T47D (cell line): Measurements from ENCODE around the gene KCNJ12.
"Not testable (repeated sequence)": the region's sequence is repeated elsewhere in the genome, so short reads cannot be mapped to it uniquely, and the experiment has no call there.

ENCODE experiments used
- DNase-seq, 2 experiments: peaks; one replicate each; pipeline versions ENCODE4 v3.0.0 to v3.0.0-alpha.2; 2011 to 2012; ENCODE audit warnings: low read depth in 1 of 2, low spot score in 1 of 2
- JUND ChIP-seq: IDR thresholded peaks from 2 replicates; pipeline ENCODE4 v1.6.1; 2012; ENCODE audit warnings: low read depth
- in situ Hi-C: cut with HindIII; loops from 2 replicates; pipeline ENCODE4 v1.10.0; 2016; ENCODE audit warnings: low sequenced_read_pairs, low pct_unique_long_range_greater_than_20kb

Gene KCNJ12

DNA sequence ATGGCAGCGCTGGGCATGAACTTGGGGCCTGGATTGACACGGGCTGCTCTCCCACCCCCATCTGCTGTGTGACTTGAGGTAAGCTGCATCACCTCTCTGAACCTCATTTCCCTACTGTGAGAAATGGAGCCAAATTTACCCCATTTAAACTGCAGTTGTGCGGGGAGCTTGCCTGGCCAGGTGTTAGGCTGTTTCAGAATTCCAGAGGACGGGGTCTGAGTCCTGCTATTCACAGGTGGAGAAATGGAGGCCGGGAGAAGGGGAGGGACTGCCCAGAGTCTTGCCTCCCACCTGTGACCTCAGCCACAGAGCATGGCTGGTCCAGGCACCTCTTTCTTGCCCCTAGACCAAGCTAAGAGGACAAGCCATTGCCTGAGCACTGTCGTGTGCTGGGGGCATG is 12.8 kb downstream of the KCNJ12 start:
- no peak for DNase-seq
- in situ Hi-C loops, result no loop called here
- no peak for TF ChIP-seq JUND

DNA sequence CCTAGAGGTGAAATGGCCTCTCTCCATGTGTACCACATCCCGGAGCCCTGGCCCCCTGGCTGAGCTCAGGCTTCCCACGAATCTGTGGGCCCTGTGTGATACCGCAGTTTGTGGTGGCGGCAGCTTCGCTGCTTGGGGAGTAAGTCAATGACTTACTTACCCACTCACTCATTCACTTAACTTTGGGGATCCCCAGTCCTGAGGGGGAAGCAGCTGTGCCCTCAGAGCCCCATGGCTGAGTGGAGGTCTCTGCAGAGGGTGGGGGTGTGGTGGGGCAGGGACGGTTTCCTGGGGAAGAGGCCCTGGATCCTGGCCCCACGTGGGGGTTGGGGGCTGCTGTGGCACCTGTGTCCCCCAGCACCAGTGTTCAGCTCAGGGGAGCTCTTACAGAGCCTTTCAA is 13.2 kb downstream of the KCNJ12 start:
- in situ Hi-C loops, result no loop called here
- no peak for TF ChIP-seq JUND
- DNase-seq, result no peak

DNA sequence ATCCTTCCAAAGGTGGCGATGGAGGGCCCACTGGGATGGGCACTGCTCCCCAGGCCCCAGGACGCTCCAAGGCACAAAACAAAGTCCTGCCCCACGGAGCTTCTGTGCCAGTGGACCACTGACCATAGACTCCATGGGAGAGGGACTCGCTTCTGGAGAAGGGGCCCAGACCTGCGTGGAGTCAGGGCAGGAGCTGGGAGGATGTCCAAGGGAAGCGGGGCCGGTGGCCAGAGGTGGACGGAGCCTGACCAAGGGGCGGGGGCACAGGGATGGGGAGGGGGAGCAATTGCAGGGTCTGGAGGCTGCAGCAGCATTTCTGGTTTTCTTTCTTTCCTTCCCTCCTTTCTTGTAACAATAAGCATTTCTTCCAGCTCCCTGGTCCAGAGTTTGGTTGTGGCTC is 14.1 kb downstream of the KCNJ12 start:
- in situ Hi-C loops, result no loop called here
- no peak for TF ChIP-seq JUND

DNA sequence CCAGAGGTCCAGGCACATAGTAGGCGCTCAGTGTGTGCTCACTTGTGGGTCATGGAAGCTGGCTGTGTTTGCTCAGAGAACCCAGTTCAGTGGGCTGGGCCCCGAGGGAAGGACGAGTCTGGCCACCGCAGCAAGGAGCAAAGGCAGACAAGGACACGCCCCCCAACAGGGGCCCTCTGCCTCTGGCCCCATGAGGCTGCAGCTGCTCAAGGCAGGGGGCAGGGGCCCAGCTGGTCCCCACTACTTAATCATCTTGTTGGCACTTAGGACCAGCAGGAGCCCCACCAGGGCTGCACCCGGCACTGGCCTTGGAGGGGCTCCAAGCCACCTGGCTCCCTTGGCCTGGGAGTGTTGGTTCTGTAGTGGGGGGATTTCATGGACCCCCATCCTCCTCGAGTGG is 16.1 kb downstream of the KCNJ12 start:
- TF ChIP-seq JUND, result no peak
- DNase-seq, result no peak
- in situ Hi-C loops, result no loop called here

More for the DNA sequence above, 14.1 kb downstream of the KCNJ12 start:
- no peak for DNase-seq

DNA sequence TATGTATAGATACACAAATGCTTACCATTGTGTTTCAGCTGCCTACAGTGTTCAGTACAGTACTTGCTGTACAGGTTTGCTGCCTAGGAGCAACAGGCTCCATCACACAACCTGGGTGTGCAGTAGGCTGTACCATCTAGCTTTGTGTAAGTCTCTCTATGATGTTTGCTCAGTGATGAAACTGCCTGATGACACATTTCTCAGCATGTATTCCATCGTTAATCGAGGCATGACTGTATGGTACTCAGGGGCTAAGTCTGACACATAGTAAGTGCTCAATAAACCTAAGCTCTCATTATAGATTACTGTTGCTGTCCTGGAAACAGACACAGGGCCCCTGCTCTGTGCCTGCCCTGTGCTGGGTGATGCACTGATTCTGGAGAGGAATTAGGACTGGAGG is 18.1 kb downstream of the KCNJ12 start:
- TF ChIP-seq JUND, result no peak
- peak in 1 of 2 experiments; percentile 44 for DNase-seq
- in situ Hi-C loops, result no loop called here

DNA sequence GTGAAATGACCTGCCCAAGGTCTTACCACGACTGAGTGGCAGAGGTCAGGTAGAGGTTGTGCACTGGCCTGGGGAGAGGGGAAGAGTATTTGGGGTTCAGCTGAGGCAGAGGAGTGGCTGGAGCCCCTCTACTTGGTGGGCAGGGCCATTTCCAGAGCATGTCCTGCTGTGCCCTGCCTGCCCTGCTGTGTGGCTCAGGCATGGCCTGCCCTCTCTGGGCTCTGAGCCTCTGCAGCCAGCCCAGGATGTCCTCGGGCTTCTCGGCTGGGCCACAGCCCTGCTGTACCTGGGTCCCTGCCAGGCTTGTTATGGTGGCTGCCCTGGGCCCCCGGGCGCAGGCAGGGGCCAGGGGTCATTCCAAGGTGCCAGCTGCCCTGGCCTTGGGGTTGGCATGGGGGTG is 19.6 kb downstream of the KCNJ12 start:
- no peak for TF ChIP-seq JUND
- in situ Hi-C loops, result no loop called here
- DNase-seq, result no peak

DNA sequence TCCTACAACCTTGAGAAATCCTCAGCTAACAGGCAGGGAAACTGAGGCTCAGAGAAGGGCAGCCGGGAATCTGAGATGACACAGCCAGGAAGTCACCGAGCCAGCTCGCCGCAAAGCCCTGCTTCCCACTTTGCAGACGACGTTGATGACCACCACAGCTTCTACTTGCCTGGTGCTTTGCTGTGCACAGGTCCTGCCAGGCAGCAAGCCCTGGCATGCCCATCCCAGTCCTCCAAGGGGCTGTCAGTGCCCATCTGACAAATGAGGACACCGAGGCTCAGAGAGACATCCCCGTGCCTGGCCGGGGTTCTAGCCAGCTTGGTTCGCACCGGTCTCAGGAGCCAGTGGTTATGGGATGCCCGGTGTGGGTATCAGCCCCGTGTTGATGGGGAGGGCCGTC is 20.1 kb downstream of the KCNJ12 start:
- in situ Hi-C loops, result no loop called here
- TF ChIP-seq JUND, result no peak
- DNase-seq, result no peak

DNA sequence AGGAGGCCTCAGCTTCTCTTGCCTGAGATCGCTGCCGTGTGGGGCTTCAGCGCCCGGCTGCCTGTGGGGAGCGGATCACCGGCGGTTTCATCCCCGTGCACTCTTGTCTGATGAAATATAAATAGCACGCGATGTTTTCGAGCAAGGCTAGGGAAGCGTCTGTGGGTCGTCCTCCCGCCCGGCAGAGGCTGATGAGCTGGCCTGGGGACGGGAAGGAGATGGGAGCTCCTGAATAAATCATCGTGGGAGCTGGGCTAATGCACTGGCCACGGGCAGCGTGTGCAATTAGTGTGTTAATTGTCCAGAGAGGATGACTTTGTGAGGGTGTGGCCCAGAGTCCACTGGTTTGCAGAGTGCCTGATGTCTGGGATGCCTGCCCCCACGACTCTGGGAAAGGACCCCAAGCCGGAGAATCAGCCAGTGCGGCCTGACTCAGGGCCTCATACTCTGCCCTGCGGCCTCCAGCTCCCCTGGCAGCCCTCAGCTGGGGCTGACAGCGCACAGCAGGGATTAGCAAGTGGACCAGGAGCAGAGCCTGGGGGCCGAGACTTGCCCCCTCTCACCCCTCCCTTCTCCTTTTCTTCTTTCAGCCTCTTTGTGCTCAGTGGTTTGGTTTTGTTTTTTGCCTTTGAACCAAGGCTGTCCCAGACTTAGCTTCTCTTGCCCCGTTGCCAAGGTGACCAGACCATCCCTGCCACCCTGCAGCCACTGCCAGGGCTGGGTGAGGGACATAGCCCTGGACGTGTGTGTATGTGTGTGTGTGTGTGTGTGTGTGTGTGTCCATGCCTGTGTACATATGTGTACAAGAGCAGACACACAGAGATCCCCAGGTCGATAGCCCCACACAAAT is 21.4 kb downstream of the KCNJ12 start:
- in situ Hi-C loops, result no loop called here
- DNase-seq, result no peak
- TF ChIP-seq JUND, result no peak

DNA sequence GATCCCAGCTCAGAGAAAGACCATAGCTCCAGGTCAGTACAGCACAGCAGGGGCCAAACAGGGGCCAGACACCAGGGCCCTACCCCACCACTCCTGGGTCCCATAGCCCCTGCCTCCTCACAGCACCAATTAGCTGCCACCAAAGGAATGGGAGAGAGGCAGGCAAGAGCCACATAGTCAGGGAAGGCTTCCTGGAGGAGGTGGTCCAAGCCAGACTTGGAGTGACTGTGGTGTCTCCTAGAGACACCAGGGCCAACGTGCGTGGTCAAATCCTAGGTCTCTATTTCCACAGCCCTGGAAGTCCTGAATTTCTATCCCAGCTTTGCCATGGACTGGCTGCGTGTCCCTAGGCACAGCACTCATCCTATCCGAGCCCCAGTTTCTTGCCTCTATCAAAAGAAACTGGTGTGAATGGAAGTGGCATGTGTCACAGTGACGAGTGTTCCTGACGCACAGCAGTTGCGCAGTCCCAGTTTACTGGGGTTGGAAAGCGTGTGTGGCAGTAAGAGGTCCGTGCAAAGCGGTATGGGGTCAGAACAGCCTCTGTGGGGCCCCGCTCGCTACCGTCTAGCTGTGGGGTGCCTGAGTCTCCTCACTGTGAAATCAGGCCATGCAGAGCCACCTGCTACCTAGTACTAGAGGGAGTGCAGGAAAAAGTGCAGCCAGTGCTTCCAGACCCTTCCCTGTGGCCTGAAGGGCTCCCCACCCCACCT is 23.5 kb downstream of the KCNJ12 start:
- in situ Hi-C loops, result no loop called here
- DNase-seq, result no peak
- TF ChIP-seq JUND, result no peak

DNA sequence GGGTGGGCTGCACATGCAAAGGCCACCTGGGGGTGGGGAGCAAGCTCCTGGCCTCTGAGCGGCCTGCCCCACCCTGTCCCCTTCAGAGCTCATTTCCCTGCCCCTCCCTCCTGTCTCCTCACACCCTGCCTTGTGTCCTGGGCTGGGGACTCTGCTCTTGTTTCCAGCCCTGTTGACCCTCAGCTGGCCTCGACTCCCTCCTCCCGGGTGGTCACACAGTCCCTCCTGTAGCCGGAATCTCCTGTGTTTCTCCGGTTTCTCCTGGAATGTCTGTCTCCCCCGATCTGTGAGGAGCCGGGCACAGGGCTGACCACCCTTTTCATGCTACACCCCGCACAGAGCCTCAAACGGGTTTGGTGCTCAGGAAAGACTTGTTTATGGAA is 24.0 kb downstream of the KCNJ12 start:
- DNase-seq, in situ Hi-C loops: not testable (repeated sequence)

DNA sequence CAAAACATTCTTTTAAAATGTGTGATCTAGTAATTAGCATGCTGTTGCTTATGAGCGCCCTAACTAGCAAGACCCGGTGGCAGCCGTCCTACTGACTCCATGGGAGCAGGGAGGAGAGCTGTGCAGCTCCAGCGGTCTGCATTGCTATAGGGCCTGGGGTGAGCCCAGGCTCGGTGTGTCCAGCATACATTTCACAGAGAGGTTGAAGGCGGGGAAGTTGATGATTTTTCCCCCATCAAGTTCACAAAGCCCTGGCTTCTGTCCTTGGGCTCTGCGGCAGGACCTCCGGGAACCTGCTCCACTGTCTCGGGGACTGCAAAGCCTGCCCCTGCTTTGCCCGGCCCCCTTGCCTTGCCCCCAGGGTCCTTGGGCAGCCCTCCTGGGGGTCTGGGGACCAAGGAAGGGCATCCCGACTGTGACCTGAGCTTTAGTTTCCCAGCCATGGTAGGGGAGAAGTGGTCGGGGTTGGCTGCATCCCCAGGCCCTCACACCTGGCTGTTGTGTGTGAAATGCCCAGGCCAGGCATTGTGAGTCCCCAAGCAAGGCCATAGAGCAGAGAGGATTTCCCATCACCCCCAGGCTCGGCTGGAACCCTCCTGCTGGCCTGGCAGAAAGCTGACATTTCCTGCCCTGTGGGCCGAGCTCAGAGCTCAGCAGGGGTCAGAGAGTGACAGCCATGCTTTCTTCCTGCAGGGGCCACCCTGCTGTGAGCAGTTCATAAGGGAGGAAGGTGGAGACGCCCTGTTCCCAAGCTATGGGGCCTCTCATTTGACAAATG is 24.8 kb downstream of the KCNJ12 start:
- no peak for DNase-seq
- TF ChIP-seq JUND, result no peak
- in situ Hi-C loops, result no loop called here

DNA sequence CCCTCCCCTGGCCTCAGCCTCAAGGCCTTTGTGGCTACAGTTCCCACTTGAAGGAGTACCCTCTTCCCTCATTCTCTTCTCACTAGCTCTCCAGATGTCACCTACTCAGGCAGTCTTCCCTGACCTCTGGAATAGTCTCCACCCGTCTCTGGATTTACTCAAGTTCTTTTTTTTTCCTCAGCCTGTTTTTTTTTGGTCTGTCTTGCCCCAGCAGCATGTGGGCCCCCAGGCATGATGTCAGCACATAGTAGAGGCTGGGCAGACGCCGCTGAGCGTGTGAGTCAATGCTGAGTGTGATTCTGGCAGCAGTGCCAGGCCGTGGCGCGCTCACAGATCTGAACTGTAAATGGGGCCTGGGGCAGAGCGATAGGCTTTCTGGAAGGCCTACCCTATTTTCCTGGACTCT is 26.0 kb downstream of the KCNJ12 start:
- DNase-seq, result not testable (repeated sequence)

DNA sequence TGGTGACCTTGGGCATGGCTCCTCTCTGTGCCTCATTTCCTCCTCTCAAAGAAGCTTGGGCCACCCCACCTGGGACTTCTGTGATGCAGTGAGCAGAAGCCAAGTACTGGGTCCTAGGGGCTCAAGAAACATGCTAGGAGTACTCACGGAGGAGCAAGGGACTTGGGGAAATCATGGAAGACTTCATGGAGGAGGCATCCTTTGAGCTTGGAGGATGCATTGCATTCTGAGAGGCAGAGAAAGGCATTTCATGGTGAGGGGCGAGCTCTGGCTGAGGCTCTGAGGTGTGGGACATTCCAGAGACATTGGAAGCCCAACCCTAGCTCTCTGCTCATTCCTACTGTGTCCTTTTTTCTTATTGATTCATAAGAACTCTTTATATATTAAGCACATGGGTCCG is 26.8 kb downstream of the KCNJ12 start:
- in situ Hi-C loops, DNase-seq: not testable (repeated sequence)

More for the DNA sequence above, 26.0 kb downstream of the KCNJ12 start:
- in situ Hi-C loops, result not testable (repeated sequence)

DNA sequence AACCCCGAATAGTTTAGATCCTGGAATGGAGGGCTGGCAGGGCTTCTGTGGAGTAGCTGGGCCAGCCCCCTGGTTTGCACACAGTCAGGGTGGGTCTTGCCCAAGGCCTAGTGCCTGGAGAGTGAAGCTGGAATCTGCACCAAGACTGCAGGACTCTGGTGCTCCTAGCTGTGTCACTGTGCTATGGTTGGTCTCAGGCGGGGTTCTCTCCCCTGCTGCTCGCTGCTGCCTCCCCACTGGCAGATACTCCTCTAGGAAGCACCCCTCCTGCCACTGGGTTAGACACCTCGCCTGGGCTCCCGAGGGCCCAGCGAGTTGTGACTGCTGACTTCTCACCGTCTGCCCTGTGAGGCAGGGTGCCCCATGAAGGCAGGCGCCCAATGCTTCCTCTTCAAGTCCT is 27.9 kb downstream of the KCNJ12 start:
- in situ Hi-C loops, DNase-seq: not testable (repeated sequence)

DNA sequence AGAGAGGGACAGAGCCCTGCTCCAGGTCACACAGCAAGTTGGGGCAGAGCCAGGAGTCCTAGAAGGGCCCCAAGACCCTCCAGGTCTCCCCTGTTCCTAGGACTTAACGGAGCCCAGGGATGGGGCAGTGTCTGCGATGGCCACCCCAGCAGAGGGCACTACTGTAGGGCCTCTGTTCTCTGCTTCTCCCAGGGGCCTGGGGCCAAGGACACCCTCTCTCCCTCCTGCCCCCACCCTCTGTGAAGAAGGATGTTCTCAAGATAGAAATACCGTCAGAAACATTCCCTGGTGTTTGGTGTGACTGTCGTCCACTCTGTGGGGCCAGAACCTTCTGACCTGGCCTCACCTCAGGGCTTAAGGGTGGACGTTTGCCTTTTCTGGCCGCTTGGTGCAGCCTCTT is 28.4 kb downstream of the KCNJ12 start:
- DNase-seq, in situ Hi-C loops: not testable (repeated sequence)

DNA sequence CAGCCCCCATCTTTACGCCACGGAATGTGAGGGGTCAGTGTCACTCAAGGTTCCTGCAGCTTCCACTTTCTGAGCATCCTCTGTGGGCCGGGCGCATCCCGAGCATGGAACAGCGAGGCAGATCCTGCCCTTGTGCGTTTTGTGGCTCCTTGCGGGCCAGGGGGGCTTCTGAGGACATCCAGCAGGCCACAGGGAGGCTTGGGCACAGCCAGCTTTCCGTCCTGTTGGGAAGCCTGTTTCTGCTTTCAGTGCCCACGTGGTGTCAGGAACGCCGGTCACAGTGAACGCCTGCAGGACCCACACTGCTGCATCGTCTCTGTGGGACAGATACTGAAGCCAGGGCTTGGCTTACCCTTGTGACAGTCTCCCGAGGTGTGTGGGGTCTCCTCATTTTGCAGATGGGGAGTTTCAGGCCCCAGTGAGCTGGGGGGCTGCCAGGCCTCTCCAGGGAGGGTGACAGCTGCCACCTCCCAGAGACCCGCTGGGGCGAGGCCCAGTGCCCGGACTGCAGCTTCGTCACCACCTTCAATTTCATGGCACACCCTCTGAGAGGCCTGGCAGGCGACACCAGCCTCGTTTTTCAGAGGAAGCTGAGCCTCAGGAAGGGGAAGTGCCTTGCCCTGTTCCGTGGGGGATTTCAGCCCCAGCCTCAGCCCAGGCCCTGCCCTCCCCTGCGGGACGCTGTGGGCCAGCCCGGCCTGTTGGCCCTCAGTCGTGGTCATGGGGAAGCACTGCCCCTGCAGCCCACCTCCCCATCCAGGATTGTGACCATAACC is 29.0 kb downstream of the KCNJ12 start:
- in situ Hi-C loops, DNase-seq: not testable (repeated sequence)

DNA sequence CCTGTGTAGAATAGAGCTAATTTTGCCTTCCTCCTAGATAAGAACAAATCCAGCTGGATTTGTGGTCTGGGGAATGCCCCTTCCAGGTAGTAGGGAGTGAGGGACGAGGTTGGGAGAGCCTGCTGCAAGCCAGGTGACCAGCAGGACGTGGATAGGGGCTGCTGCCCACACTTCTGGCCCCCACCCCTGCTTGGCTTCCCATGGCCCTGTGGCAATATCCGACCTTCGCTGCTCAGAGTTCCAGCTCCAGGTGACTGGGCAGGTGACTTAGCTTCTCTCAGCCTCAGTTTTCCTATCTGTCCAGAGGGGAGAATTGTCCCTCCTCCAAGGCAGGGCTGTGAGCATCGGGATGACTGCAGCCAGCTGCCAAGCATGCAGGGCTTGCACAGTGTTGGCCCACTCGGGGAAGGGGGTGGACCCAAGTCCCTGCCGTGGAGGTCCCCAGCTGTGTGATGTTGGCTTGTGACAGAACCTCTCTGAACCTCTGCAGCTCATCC is 29.8 kb downstream of the KCNJ12 start:
- DNase-seq, in situ Hi-C loops: not testable (repeated sequence)
